CD4-positive, alpha-beta T cell treated with Interleukin-1 beta for 1 hour (primary cell): Measurements from ENCODE around the gene LRP1.

Source experiments
- DNase-seq, 2 donors: peaks; one replicate each; pipeline ENCODE4 v3.0.0-alpha.2; 2020 to 2022

The LRP1 gene

DNA sequence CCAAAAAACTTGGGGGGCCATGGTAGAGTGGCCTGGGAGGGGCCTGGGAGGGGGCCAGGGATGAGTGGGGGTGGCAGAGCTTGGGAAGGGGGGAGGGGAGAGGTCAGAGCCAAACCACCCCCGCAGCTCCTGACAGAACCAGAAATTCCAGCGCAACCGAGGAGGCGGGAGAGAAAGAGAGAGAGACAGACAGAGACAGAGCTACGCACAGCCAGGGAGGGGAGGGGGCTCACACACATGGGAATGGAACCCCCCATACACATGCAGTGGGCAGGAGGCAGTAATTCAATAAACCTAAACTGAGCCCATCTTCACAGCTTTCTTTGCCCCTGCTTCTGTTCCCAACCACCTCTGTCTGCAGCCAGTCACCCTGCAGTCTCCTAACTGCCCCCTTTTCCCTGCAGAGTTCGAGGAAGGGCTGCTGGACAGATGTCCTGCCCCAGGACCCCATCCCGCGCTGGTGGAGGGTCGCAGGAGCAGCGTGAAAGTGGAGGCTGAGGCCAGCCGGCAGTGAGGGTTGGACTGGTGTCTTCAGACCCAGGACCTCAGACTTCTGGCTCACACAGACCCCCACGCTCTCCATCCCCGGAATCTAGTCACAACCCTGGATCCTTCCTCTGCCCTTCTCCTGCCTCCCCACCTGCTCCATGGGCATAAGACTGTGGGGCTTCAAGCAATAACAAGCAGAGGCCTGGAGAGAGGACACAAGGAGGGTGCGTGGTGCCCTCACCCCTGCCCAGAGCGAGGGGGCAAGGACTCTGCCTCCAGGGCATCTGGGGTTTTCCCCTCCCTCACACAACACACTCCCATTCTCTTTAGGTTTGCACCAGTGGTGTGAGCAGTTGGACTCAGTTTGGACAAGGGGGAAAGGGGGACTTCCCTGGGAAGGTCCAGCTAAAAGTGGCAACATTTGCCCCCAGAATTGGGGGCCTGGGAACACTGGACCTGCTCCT is 33.8 kb upstream of the LRP1 start:
- no peak for DNase-seq

GRCh38 chr12:57095440-57095839 is 32.8 kb upstream of the LRP1 start:
- DNase-seq, result no peak

DNA sequence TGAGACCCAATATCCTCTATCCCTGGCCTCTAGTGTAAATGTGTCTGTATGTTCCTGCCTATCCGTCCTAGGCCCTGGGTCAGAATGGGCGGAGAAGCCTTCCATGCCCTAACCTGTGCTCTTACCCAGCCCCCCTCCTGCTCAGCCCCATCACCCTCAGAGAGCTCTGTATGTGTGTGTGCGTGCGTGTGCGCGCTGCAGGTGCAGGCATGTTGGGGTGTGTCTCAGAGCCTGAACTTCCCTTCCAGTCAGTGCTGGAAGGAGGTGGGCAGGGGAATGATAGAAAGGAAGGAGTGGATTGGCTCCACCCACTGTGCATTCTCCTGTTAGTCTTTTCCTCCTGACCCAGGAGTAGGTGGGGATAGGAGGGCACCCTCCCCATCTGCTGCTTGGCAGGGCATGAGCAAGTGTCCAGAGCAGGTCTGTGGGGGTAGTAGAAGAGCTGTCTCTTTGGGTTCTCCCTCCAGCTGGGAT is 32.1 kb upstream of the LRP1 start:
- DNase-seq, result no peak

DNA sequence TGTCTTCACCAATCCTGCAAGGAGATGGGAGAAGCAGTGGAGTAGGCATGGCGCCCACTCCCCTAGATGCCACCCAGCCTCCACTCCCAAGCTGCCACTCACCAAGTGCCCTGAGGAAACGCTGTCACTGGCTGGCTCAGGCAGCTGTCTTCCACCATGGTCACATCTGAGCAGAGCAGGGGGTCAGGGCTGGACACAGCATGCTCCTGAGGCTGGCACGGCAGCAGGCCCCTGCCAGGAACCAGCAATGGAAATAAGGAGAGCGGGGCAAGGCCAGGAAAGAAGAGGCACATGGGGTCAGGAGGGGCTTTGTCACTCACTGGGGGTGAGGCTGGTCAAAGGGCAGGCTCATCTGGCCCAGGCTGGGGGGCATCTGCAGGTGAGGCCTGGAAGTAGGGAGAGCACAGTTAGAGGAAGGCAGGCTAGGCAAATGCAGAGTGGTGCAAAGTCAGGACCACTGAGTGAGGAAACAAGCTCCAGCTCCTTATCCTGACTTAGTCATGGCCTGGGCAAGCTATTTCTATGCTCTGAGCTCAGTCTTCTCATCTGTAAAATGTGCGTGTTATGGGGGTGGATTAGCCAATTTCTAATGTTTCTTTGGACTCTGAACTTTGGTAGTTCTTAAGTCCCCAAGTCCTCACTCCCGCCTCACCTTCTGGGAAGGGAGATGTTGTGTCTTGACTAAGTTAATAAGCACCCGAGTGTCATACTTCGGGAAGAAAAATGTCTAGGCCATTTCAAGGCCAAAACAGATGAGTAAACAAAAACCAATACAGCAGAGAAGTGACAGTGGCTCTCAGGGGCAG is 31.3 kb upstream of the LRP1 start:
- no peak for DNase-seq

DNA sequence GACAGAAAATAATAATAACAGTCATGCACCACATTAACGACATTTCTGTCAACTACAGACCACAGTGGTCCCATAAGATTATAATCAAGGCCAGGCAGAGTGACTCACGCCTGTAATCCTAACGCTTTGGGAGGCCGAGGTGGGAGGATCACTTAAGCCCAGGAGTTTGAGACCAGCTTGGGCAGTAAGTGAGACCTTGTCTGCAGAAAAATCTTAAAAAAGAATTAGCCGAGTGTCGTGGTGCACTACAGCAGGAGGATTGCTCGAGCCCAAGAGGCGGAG is 30.8 kb upstream of the LRP1 start:
- DNase-seq, result no peak

- DNase-seq, result no peak
These were observed 29.7 kb upstream of the LRP1 start for GRCh38 chr12:57098546-57098945.

- DNase-seq, result no peak
These were observed 29.1 kb upstream of the LRP1 start for GRCh38 chr12:57099047-57099714.

DNA sequence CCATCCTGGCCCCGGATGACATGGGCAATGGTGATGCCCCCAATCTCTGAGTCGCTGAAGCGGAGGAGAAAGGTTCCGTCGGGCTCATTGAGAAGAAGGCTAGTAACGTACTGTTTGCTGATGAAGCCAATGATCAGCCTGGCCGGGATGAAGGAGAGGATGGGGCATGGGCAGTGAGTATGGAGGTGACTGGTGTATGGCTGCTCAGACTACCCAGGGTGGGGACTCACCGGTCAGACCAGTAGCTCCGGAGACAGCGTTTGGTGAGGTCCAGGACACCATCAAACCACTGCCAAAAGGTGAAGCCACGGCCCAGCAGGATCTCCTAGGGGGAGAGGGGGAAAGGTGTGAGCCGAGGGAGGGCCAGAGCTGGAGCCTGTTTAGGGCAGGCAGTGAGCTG is 28.5 kb upstream of the LRP1 start:
- no peak for DNase-seq

- no peak for DNase-seq
These were observed 26.2 kb upstream of the LRP1 start for GRCh38 chr12:57101892-57102695.

- no peak for DNase-seq
These were observed 24.4 kb upstream of the LRP1 start for GRCh38 chr12:57103856-57104255.

DNA sequence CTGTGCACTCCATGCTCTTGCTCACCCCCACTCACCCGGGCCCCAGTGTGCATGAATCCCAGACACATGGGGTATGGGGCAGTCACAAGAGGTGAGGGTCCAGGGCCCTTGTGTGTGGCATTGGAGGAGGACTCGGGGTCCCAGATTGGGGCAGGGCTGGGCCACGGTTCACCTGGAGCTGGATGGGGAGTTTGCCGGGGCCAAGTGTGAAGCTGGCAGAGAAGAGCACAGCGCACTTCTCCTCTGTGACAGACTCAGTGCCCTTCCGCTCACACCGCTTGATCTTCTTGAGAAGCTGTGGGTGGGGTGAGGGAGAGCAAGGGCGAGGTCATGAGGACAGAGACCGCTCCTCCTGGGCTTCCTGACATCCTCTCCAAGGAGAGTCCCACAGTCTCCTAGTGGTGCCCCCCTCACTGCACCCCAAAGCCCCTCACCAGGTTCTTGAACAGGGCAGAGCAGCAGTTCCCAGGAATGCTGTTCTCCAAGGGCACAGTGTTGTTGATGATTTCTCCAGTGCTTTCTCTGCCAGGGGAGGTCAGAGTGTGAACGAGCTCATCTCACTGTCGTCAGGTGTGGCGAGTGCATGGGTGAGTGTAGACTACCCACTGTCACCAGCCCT is 23.9 kb upstream of the LRP1 start:
- no peak for DNase-seq

- no peak for DNase-seq
These were observed 23.1 kb upstream of the LRP1 start for GRCh38 chr12:57105011-57105753.

- DNase-seq, result no peak
These were observed 22.1 kb upstream of the LRP1 start for GRCh38 chr12:57106021-57106708.

GRCh38 chr12:57107456-57108155 is 20.7 kb upstream of the LRP1 start:
- DNase-seq, result no peak

DNA sequence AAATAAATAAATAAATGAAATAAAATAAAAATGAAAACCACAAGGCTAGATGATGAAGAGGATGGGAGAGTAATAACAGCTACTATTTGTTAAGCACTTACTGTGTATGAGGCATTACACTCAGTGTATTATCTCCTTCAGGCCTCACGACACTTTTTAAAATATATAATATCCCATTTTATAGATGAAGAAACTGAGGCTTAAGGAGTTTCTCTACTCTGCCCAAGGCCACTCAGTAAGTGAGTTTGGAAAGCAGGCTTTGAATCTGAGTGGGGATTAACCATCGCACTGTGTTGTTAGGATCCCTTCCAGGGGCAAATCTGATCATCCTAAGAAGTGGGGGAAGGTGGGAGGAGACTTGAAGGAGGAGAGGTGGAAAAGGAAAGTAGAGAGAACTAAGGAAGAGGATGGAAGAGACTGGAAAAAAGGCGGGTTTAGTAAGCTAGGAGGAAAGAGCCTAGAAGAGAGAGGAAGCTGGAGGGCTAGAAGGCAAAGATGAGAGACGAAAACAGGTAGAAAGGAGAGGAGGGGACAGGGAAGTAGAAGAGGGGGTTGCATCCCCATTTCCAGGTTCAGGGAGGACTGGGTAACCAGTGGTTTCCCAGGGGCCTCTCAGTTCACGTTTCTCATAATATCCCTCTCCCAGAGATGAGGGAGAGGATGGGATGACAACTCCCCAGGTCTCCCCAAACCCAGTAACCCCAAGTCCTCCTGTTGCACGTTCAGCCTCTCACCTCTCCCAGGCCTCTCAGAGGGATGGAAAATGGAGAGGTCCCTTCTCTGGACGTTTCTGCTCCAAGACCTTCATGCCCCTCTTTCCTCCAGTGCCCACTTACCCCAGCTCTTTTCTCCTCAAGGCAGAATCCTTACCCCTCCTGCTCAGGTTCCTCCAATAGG is 18.8 kb upstream of the LRP1 start:
- no peak for DNase-seq

DNA sequence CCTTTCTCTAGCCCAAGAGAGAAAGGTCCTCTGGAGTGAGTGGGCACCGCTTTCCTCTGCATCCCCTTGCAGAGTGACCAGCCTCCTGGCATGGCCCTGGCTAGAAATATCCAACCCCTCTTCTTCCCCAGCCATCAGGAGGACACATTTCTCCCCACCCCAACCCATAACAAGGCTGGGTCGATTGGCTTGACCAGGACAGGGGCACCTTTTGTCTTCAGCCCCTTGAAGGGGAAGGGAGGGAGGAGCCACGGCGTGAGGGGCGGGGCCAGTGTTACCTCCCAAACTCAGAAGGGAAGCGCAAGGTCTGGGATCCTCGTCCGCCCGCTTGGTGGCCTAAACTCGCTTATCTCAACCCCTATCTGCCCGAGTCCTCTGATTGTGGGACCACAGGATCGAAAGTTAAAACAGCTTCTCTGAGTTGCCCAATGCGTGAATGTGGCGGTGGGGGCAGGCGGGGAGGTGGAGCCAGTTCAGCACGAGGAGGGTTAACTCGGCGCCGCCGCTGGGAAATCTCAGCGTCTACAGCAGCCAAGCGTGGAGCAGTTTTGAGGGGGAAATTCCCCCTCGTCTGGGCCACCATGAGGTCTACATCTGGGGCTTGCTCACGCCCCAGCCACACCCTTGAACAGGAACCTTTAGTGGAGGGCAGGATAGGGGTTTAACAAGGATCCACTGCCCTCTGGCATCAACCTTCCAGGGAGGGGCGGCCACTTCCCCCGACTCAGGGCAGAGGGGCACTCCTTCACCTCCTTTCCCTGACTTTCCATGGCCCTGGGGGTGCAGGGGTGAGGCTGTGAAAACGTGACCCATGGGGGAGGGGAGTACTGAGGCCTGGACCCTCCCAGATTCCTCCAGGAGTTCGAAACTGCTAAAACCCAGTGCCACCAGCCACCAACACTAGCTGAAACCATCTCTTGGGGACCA is 17.9 kb upstream of the LRP1 start:
- DNase-seq, result peak; percentile 84 to 85

DNA sequence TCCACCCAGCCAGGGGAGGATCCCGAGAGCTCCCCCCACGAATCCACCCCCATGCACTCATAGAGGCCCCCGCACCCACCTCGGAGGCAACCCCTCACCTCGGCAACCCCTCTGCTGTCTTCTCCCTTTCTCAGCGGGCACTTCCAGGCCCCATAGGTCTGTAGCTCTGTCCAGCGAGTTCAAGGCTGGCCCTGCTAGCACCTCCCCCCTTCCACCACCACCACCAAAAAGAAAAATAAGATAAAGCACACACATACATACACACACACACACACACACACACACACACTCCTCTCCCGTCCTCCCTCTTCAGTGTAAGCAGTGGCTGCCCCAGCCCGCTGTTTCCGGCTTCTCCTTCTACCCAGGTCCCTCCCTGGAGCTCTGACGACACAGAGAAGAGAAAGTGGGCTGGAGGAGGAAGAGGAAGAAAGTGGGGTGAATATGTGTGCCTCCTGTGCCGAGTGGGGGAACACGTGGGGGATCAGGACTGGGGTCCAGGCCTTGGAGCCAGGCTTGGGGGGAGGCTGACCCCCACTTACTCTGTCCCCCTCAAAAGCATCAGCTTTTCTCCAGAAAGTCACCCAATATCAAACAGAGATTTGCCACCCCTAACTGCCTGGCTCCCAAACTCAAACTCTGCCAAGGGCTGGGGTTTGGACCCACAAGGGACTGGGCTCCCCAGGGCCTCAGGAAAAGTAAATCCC is 17.1 kb upstream of the LRP1 start, which contains the start of gene STAT6:
Gene STAT6 (minus strand): TSS at position 332 of the 704 bp plus-strand sequence. CDS start 3,084 bp downstream, outside the sequence.
- DNase-seq, result peak; percentile 92 to 93
